ENCODE data around the gene CLASP2.

Gene CLASP2

DNA sequence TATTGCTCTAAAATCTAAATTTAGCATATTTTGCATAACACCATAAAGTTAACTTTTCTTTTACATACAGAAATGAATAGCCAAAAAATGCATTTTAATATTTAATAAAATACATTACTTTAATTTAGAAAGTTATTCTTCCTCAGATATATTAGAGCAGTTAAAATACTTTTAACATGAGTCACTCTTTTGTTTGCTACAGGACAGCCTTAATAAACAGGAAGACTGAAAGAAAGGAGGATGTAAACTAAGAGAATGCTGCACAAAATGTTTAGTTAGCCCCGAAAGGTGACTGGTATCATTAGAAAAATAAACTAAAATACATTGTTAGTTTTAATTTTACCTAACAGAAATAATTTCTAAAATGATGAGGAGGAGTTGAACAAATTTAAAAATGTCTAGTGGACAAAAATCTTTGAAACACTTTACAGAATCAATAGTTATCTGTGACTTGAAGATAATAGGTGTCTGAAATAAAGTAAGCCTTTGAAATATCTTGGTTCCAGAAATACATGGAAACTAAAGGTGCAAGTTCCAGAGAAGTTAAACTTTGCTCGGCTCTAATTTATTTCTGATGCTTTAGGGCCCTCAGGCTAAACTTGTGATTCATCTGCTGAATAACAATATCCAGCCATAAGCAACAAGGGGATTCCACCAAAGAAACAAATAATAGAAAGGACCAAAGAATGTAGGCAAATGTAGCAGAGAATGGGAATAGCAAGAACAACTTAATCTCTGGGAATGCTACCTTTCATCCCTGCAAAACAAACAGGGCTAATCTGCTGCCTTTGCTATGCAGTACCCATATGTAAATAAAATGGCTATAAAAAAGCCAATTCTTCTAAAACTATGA, 139.5 kb downstream of the CLASP2 start:
- Mint-ChIP-seq H3K9me3 (ENCODE audit: low read depth) (no peaks in the 10 kb centered on the region), H3K36me3 (peaks cover 16% of the 10 kb centered on the region), H3K4me1 (ENCODE audit: low read depth) (no peaks in the 10 kb centered on the region), H3K4me3 (no peak overlapping the region), H3K27me3 (no peaks in the 10 kb centered on the region), H3K27ac (no peak overlapping the region)

DNA sequence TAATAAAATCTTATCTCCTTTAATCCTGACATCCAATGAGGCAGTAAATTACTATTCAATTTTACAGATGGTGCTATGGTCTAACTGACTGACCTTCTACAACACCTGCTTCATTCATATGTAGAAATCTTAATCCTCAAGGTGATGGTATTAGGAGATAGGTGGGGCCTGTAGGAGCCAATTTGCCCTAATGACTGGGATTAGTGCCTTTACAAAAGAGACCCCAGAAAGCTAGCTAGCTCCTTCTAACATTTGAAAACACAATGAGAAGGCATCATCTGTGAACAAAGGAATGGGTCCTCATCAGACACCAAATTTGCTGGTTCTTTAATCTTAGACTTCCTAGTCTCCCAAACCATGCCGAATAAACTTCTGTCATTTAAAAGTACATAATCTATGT, 140.5 kb downstream of the CLASP2 start:
- no peak overlapping the region for H3K27ac Mint-ChIP-seq
- H3K9me3 Mint-ChIP-seq (ENCODE audit: low read depth), result no peaks in the 10 kb centered on the region
- peaks cover 21% of the 10 kb centered on the region for H3K36me3 Mint-ChIP-seq
- H3K4me3 Mint-ChIP-seq, result no peak overlapping the region
- H3K4me1 Mint-ChIP-seq (ENCODE audit: low read depth), result no peaks in the 10 kb centered on the region
- no peaks in the 10 kb centered on the region for H3K27me3 Mint-ChIP-seq

DNA sequence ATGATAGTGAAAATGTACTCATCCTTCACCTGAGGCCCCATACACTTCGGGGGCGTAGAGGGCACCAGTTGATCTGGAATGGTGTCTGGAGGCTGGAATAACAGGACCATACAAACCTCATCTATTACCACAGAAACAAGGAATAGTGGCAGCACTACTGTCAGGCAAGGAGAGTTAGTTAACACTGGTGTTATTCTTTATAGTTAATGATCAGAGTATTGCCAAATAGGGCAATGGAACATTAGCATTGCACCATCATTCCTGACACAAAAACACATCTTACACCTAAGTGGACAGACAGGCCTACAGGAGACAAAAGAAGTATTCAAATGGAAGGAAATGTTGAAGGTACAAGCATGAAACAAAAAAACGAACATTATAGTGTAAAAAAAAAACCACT, 140.9 kb downstream of the CLASP2 start:
- Mint-ChIP-seq H3K36me3 (peaks cover 20% of the 10 kb centered on the region), H3K9me3 (ENCODE audit: low read depth) (no peaks in the 10 kb centered on the region), H3K4me3 (no peak overlapping the region), H3K27ac (no peak overlapping the region), H3K27me3 (no peaks in the 10 kb centered on the region), H3K4me1 (ENCODE audit: low read depth) (no peaks in the 10 kb centered on the region)

DNA sequence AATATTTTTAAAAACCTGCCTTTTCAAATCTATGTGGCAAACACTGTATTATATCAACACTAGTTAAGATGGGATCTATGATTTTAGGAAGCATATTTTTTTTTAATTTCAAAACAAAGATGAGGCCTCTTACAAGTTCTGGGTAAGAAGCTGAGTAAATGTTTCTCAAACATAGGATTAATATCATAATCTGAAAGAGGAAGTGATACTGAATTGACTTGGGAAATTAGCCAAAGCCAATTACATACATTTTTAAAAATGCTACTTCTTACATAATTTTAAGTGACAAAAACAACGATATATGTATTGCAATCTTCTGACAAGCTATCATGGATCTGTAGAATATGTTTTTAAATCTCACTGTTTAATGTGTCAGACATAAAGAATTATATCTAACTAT, 142.7 kb downstream of the CLASP2 start:
- peaks cover 24% of the 10 kb centered on the region for H3K36me3 Mint-ChIP-seq
- no peak overlapping the region for H3K4me3 Mint-ChIP-seq
- no peaks in the 10 kb centered on the region for H3K27me3 Mint-ChIP-seq
- no peaks in the 10 kb centered on the region for H3K4me1 Mint-ChIP-seq (ENCODE audit: low read depth)
- H3K9me3 Mint-ChIP-seq (ENCODE audit: low read depth), result no peaks in the 10 kb centered on the region
- no peak overlapping the region for H3K27ac Mint-ChIP-seq

DNA sequence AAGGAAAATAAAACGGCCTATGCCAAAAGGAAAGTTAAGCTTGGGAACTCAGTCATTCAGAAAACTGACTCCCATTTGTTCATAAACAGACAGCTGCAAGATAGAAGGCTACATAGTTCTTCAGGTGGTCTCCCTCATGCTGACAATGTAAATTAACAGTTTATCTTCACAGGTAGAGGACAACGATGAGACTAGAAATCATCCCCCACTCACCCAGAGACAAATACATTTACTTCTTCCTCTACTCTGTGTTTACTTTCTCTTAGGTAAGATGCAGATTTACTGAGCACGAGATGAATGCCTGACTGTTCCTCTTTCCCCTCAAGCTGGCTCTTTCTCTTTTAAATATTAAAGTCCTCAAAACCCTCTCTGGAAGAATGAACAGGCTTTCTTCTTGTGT, 160.2 kb downstream of the CLASP2 start:
- Mint-ChIP-seq H3K9me3 (ENCODE audit: low read depth) (no peaks in the 10 kb centered on the region), H3K36me3 (peaks cover 20% of the 10 kb centered on the region), H3K4me1 (ENCODE audit: low read depth) (no peaks in the 10 kb centered on the region), H3K27me3 (no peaks in the 10 kb centered on the region), H3K27ac (no peak overlapping the region), H3K4me3 (no peak overlapping the region)

DNA sequence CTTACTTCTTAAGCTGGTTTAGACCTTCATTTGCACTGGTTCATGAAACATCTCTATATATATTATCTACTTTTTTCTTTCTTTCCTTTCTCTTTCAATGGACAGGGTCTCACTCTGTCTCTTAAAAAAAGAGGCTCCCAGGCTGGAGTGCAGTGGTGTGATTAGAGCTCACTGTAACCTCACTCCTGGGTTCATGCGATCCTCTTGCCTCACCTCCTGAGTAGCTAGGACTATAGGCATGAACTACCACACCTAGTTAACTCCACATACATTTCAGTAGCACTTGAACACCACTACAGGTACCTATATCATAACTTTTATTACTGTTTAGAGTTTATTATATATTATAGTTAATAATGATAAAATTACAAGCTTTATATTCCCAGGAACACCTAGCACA, 160.8 kb downstream of the CLASP2 start:
- Mint-ChIP-seq H3K27ac (no peak overlapping the region), H3K4me1 (ENCODE audit: low read depth) (no peaks in the 10 kb centered on the region), H3K9me3 (ENCODE audit: low read depth) (no peaks in the 10 kb centered on the region), H3K4me3 (no peak overlapping the region), H3K27me3 (no peaks in the 10 kb centered on the region), H3K36me3 (peaks cover 23% of the 10 kb centered on the region)

DNA sequence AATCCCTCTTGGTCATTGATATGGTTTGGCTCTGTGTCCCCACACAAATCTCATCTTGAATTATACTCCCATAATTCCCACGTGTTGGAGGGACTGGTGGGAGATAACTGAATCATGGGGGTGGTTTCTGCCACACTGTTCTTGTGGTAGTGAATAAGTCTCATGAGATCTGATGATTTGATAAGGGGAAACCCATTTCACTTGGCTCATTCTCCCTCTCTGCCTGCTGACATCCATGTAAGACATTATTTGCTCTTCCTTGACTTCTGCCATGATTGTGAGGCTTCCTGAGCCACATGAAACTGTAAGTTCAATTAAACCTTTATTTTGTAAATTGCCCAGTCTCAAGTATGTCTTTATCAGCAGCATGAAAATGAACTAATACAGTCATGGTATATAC, 171.0 kb downstream of the CLASP2 start:
- Mint-ChIP-seq H3K4me3 (no peak overlapping the region), H3K4me1 (ENCODE audit: low read depth) (no peaks in the 10 kb centered on the region), H3K27ac (no peak overlapping the region), H3K36me3 (peaks cover 32% of the 10 kb centered on the region), H3K27me3 (no peaks in the 10 kb centered on the region), H3K9me3 (ENCODE audit: low read depth) (peaks cover 3% of the 10 kb centered on the region)

DNA sequence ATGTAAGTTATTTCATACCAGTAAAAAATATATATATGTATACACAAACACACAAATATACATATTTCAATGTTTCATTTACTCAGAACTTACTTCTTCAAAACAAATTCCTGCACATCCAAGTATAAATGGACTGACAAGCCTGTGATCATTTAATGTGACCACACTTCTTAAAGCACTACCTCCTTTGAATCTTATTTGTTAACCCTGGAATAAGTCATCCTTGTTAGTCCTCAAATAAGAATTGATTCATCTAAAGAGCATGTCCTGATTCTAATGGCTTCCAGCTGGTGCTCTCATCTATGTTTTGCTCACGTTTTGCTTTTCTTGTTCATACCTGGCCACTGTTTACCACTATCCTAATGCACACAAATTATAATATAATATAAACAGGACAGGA, 173.9 kb downstream of the CLASP2 start:
- Mint-ChIP-seq H3K27me3 (no peaks in the 10 kb centered on the region), H3K4me1 (ENCODE audit: low read depth) (no peaks in the 10 kb centered on the region), H3K36me3 (peaks cover 25% of the 10 kb centered on the region), H3K4me3 (no peak overlapping the region), H3K9me3 (ENCODE audit: low read depth) (peaks cover 3% of the 10 kb centered on the region), H3K27ac (no peak overlapping the region)

DNA sequence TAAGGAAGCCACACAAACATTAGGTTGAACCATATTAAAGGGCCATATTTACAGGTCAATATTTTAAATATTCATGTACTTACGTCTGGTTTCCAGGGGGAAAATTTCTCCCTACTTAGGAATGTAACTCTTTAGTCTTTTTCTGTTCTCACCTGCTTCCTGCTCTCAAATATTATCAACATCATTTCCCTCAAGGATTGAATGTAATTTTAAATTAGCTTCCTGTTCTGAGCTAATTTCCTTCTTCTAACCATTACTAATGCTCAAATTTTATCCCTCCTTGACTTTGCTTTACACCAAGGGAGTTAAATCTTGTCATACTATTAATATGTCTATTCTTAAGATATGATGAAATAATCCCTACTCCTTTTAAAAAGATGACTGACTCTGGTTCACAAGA, 174.5 kb downstream of the CLASP2 start:
- Mint-ChIP-seq H3K36me3 (peaks cover 21% of the 10 kb centered on the region), H3K4me1 (ENCODE audit: low read depth) (no peaks in the 10 kb centered on the region), H3K27me3 (no peaks in the 10 kb centered on the region), H3K4me3 (no peak overlapping the region), H3K9me3 (ENCODE audit: low read depth) (peaks cover 3% of the 10 kb centered on the region), H3K27ac (no peak overlapping the region)

DNA sequence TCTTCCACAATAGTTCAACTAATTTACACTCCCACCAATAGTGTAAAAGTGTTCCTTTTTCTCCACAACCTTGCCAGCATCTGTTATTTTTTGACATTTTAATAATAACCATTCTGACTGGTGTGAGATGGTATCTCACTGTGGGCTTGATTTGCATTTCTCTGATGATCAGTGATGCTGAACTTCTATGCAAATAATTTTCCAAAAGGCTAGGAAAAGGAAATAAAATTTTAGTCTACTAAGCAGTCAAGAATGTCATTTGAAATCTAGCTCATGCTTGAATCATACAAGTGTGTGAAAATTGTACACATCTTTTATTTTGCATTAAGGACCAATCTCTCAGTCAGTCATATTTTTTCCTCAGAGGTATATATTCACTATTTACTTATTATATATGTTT, 176.1 kb downstream of the CLASP2 start:
- no peaks in the 10 kb centered on the region for H3K27me3 Mint-ChIP-seq
- H3K4me1 Mint-ChIP-seq (ENCODE audit: low read depth), result no peaks in the 10 kb centered on the region
- H3K36me3 Mint-ChIP-seq, result peaks cover 21% of the 10 kb centered on the region
- H3K4me3 Mint-ChIP-seq, result no peak overlapping the region
- H3K9me3 Mint-ChIP-seq (ENCODE audit: low read depth), result no peaks in the 10 kb centered on the region
- H3K27ac Mint-ChIP-seq, result no peak overlapping the region

DNA sequence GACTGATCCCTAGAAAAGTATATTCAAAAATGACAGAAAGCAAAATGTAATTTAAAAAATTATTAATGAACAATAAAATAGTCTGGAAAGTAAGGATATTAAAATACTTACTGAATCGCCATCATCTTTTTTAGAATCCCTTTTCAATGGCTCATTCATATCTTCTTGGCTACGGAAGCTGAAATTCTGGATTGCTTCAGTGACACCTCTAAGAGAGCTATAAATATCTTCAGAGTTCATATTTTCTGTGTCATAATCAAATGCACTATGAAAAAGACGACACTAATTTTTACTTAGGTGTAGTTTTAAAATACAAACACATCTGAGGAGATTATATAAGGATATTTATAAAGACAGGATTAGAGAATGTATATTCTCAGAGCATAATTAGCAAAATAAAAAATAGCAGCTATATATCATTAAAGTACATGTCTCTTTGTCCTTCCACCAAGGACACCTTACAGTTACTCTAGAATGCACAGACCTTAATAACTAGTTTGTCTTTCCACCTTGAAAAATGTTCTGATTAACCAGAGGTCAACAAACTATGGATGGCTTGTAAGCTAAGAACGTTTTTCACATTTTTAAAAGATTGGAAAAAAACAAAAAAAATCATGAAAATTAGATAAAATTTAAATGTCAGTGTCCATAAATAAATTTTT, 179.2 kb downstream of the CLASP2 start:
- no peak overlapping the region for H3K27ac Mint-ChIP-seq
- H3K4me1 Mint-ChIP-seq (ENCODE audit: low read depth), result no peaks in the 10 kb centered on the region
- H3K4me3 Mint-ChIP-seq, result no peak overlapping the region
- no peaks in the 10 kb centered on the region for H3K27me3 Mint-ChIP-seq
- no peaks in the 10 kb centered on the region for H3K9me3 Mint-ChIP-seq (ENCODE audit: low read depth)
- H3K36me3 Mint-ChIP-seq, result peaks cover 28% of the 10 kb centered on the region

DNA sequence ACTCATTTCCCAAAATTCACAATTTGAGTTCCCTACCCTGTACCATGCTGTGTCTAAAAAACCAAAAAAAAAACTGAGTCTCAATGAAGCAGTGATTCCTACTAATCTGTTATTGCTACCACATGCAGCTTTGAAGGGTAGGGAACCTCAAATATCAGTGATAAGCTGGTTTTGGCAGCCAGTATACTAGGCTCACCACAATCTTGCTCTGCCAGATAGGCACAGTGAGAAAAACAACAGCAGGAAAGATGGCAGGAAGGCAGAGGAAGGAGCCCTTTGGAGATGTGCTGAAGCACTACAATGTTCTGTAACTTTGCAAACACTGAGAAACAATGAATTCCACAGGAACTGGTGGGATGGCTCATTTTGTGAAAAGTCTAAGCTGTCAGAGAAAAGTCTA, 180.9 kb downstream of the CLASP2 start:
- Mint-ChIP-seq H3K9me3 (ENCODE audit: low read depth) (peaks cover 1% of the 10 kb centered on the region), H3K27me3 (no peaks in the 10 kb centered on the region), H3K4me3 (no peak overlapping the region), H3K4me1 (ENCODE audit: low read depth) (no peaks in the 10 kb centered on the region), H3K27ac (no peak overlapping the region), H3K36me3 (peaks cover 34% of the 10 kb centered on the region)

DNA sequence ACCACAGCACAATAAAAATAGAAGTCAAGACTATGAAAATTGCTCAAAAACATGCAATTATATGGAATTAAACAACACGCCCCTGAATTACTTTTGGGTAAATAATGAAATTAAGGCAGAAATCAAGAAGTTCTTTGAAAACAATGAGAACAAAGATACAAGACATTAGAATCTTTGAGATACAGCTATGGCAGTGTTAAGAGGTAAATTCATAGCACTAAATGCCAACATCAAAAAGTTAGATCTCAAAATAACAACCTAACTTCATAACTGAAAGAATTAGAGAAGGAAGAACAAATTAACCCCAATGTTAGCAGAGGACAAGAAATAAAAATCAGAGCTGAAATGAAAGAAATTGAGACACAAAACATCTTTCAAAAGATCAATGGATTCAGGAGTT, 191.3 kb downstream of the CLASP2 start:
- no peak overlapping the region for H3K27ac Mint-ChIP-seq
- H3K27me3 Mint-ChIP-seq, result no peaks in the 10 kb centered on the region
- H3K36me3 Mint-ChIP-seq, result peaks cover 53% of the 10 kb centered on the region
- no peaks in the 10 kb centered on the region for H3K4me1 Mint-ChIP-seq (ENCODE audit: low read depth)
- H3K9me3 Mint-ChIP-seq (ENCODE audit: low read depth), result peaks cover 21% of the 10 kb centered on the region
- no peak overlapping the region for H3K4me3 Mint-ChIP-seq

DNA sequence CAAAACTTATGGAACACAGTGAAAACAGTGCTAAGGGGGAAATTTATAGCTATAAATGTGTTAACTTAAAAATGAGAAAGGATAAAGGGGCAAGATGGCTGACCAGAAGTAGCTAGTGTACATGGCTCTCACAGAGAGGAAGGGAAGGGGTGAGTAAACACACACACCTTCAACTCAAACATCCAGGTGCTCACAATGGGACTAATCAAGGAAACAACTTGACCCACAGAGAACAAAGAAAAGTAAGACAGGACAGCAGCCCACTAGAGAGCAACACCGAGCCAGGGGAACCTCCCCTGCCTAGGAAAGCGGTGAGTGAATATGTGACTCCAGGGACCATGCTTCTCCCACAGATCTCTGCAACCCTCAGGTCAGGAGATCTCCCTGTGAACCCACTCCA, 192.8 kb downstream of the CLASP2 start:
- Mint-ChIP-seq H3K4me1 (ENCODE audit: low read depth) (no peaks in the 10 kb centered on the region), H3K27ac (no peak overlapping the region), H3K4me3 (no peak overlapping the region), H3K36me3 (peaks cover 51% of the 10 kb centered on the region), H3K27me3 (no peaks in the 10 kb centered on the region), H3K9me3 (ENCODE audit: low read depth) (peaks cover 16% of the 10 kb centered on the region)

DNA sequence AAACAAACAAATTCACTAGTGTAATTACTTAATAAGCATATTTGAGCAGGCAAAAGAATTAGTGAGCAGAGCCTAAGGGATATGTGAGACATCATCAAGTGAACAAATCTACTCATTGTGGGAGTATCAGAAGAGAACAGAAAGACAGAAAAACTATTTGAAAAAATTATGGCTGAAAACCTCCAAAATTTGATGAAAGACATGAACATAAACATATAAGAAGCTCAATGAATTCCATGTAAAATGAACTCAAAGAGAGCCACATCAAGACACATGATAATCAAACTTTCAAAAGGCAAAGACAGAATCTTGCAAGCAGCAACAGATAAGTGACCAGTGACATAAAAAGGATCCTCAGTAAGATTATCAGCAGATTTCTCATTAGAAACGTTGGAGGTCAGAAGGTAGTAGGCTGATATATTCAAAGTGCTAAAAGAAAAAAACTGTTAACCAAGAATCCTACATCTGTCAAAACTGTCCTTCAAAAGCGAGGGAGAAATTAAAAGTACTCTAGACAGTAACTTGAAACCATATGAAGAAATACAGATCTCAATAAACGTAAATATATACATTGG, 194.9 kb downstream of the CLASP2 start:
- peaks cover 45% of the 10 kb centered on the region for H3K36me3 Mint-ChIP-seq
- H3K4me1 Mint-ChIP-seq (ENCODE audit: low read depth), result no peaks in the 10 kb centered on the region
- H3K27ac Mint-ChIP-seq, result no peak overlapping the region

More for the DNA sequence above, 194.9 kb downstream of the CLASP2 start:
- H3K4me3 Mint-ChIP-seq, result no peak overlapping the region
- peaks cover 16% of the 10 kb centered on the region for H3K9me3 Mint-ChIP-seq (ENCODE audit: low read depth)
- H3K27me3 Mint-ChIP-seq, result no peaks in the 10 kb centered on the region

Data from activated naive CD8-positive, alpha-beta T cell (primary cell).